ENCODE data around the gene CRPPA.

Gene CRPPA

GRCh38 chr7:16422917-16423316, 1.6 kb upstream of the CRPPA start:
- no peak for DNase-seq

- no peak for DNase-seq
Observed at GRCh38 chr7:16422103-16422435, 731 bp upstream of the CRPPA start.

GRCh38 chr7:16420649-16421332, 547 bp downstream of the CRPPA start:
- peak; percentile 88 to 89 for DNase-seq

- no peak for DNase-seq
Observed at GRCh38 chr7:16420329-16420648, 1.0 kb downstream of the CRPPA start.

GRCh38 chr7:16419859-16420258, 1.5 kb downstream of the CRPPA start:
- DNase-seq = no peak

- DNase-seq = no peak
Observed at GRCh38 chr7:16419126-16419525, 2.2 kb downstream of the CRPPA start.

GRCh38 chr7:16417906-16418305, 3.4 kb downstream of the CRPPA start:
- no peak for DNase-seq

- no peak for DNase-seq
Observed at GRCh38 chr7:16416289-16417282, 4.8 kb downstream of the CRPPA start.

- no peak for DNase-seq
Observed at GRCh38 chr7:16412274-16413254, 8.8 kb downstream of the CRPPA start.

GRCh38 chr7:16411391-16411790, 9.9 kb downstream of the CRPPA start:
- no peak for DNase-seq

- DNase-seq = no peak
Observed at GRCh38 chr7:16409777-16410176, 11.6 kb downstream of the CRPPA start.

GRCh38 chr7:16404636-16405035, 16.7 kb downstream of the CRPPA start:
- no peak for DNase-seq

- no peak for DNase-seq
Observed at GRCh38 chr7:16403475-16403874, 17.9 kb downstream of the CRPPA start.

GRCh38 chr7:16402940-16403339, 18.4 kb downstream of the CRPPA start:
- DNase-seq = no peak

- DNase-seq = no peak
Observed at GRCh38 chr7:16402091-16402490, 19.2 kb downstream of the CRPPA start.

- DNase-seq = no peak
Observed at GRCh38 chr7:16400893-16401275, 20.5 kb downstream of the CRPPA start.

- DNase-seq = no peak
Observed at GRCh38 chr7:16399916-16400892, 21.1 kb downstream of the CRPPA start.

GRCh38 chr7:16399265-16399831, 22.0 kb downstream of the CRPPA start:
- no peak for DNase-seq

GRCh38 chr7:16398146-16399017, 23.0 kb downstream of the CRPPA start:
- no peak for DNase-seq

- DNase-seq = no peak
Observed at GRCh38 chr7:16397501-16398145, 23.7 kb downstream of the CRPPA start.
